ENCODE results near the gene DOCK10.
A peak's percentile ranks its signal among the peaks of the same experiment; 100 is the strongest.

Gene DOCK10

DNA sequence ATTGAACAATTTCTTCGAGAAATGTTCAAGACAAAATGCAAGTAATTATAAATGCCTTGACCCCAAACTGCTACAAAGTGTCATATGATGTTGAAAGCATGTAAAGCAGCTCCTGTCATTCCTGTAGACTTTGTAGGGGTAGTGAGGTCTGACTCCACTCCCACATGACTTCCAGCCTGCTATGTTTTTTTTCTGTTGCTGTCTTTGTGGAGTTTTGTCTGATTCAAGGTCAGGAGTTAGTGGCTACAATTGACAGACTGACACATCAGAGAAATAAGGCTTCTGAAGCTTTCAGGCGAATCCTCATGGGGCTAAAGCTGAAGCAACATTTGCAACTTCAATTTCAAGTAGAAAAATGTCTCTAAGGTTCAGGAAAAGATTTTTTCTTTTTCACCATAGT, 262.2 kb downstream of the DOCK10 start:
- ChIA-PET POLR2A (ENCODE audit: low non-redundant PET) (no interaction called here), CTCF (no interaction called here)
- no peak overlapping the region for H3K27ac ChIP-seq
- no peak for DNase-seq (ENCODE audit: low spot score)
- TF ChIP-seq, protein P1, sequence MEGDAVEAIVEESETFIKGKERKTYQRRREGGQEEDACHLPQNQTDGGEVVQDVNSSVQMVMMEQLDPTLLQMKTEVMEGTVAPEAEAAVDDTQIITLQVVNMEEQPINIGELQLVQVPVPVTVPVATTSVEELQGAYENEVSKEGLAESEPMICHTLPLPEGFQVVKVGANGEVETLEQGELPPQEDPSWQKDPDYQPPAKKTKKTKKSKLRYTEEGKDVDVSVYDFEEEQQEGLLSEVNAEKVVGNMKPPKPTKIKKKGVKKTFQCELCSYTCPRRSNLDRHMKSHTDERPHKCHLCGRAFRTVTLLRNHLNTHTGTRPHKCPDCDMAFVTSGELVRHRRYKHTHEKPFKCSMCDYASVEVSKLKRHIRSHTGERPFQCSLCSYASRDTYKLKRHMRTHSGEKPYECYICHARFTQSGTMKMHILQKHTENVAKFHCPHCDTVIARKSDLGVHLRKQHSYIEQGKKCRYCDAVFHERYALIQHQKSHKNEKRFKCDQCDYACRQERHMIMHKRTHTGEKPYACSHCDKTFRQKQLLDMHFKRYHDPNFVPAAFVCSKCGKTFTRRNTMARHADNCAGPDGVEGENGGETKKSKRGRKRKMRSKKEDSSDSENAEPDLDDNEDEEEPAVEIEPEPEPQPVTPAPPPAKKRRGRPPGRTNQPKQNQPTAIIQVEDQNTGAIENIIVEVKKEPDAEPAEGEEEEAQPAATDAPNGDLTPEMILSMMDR (conservative IDR thresholded peaks at IDR 0.05; ENCODE audit: low read depth) = no peak

DNA sequence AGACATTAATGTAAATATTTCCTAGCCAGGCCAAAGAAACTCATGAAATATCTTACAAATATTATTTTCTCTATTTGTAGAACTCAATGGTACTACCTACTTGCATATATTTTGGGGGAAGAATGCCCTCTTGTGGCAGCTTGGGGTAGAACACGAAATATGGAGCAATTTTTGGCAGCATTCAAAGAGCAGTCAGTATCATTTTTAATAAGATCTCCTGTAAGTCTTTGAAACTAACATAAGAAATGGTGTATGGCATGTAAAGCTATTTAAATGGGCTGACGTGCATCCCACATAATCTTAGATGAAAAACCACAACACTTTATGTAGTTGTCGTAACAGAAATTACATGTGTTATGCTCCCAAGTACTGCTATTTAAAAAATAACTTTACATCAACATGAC, 263.8 kb downstream of the DOCK10 start:
- TF ChIP-seq, protein P1 (conservative IDR thresholded peaks at IDR 0.05; ENCODE audit: low read depth) = peak; percentile 79
- peak; percentile 56 for DNase-seq (ENCODE audit: low spot score)
- CTCF ChIA-PET = interaction anchor here (0.6 to 0.8 kb wide), 2 partner anchors 31 to 35 kb away, joined by 3 to 5 read pairs; no protein-coding TSS in a partner anchor
- POLR2A ChIA-PET (ENCODE audit: low non-redundant PET) = no interaction called here
- no peak overlapping the region for H3K27ac ChIP-seq

GRCh38 chr2:224777559-224777930, 264.7 kb downstream of the DOCK10 start:
- ChIA-PET CTCF (interaction anchor here (0.7 kb wide), 2 partner anchors 121 to 767 kb away, joined by 3 read pairs; no protein-coding TSS in a partner anchor), POLR2A (ENCODE audit: low non-redundant PET) (no interaction called here)
- no peak overlapping the region for H3K27ac ChIP-seq
- TF ChIP-seq, protein P1 (conservative IDR thresholded peaks at IDR 0.05; ENCODE audit: low read depth) = no peak
- DNase-seq (ENCODE audit: low spot score) = no peak

- TF ChIP-seq, protein P1 (conservative IDR thresholded peaks at IDR 0.05; ENCODE audit: low read depth) = no peak
- no peak overlapping the region for H3K27ac ChIP-seq
- no peak for DNase-seq (ENCODE audit: low spot score)
- ChIA-PET CTCF (interaction anchor here (0.7 kb wide), 1 partner anchor 25 kb away, joined by 3 read pairs; no protein-coding TSS in a partner anchor), POLR2A (ENCODE audit: low non-redundant PET) (no interaction called here)
Measured at GRCh38 chr2:224776795-224777558, 265.3 kb downstream of the DOCK10 start.

DNA sequence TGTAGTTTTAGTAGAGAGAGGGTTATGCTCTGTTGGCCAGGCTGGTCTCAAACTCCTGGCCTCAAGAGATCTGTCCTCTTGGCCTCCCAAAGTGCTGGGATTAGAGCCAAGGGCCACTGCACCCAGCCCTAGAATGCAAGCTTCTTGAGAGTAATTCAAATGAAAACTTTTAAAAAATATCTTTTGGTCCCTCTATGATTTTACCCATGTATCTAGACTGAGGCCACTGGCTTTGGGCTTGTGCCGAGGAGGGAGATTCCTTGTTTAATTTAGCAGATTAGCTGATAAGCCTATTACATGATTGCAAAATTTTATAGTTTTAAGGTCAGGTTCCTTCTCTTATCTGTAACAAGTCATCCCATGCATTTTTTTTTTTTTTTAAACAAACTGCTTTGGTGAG, 266.6 kb downstream of the DOCK10 start:
- no peak for DNase-seq (ENCODE audit: low spot score)
- POLR2A ChIA-PET (ENCODE audit: low non-redundant PET) = no interaction called here
- TF ChIP-seq, protein P1 (conservative IDR thresholded peaks at IDR 0.05; ENCODE audit: low read depth) = no peak
- H3K27ac ChIP-seq = no peak overlapping the region
- CTCF ChIA-PET = no interaction called here

DNA sequence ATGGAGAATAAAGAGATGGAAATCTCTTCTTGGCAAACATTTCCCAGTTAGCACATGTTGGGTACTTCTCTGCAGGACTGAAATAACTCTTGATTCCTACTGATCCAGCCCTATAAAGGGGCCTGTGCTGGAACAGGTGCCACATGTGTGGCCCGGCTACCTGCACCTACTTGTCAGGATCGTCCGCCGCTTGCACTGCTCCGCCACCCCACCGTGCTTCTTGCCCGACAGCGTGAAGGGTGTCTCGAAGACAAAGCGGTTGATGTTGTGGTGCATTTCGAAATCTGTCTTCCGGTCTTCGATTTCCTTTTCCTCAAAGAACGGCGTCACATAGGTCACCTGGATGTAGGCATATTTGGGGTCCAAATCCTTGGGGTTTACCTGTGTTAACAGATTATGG, 267.5 kb downstream of the DOCK10 start:
- TF ChIP-seq, protein P1 (conservative IDR thresholded peaks at IDR 0.05; ENCODE audit: low read depth) = no peak
- CTCF ChIA-PET = no interaction called here
- H3K27ac ChIP-seq = no peak overlapping the region
- no peak for DNase-seq (ENCODE audit: low spot score)
- POLR2A ChIA-PET (ENCODE audit: low non-redundant PET) = no interaction called here
